Kidney (tissue), 14 donors: Measurements from ENCODE around the gene L1TD1. TPM values are rescaled to one million over a fixed set of nuclear protein-coding genes. Genes with fewer than 3 reads are reported as not detected.

ENCODE experiments used
- DNase-seq, 5 donors: peaks; one replicate each; pipeline ENCODE4 v3.0.0-alpha.2; 2013 to 2020
- FAIRE-seq: peaks from 2 replicates; lab custom pipeline; 2012; peaks lifted over from hg19 to GRCh38; lab: Jason Lieb, UNC
- H3K27ac ChIP-seq, 2 donors: one replicate each; pipeline ENCODE4 v1.7.0; 2013; ENCODE audit warnings: low read depth in 2 of 2, low read length in 2 of 2, inconsistent platforms in 1 of 2
- H3K27me3 ChIP-seq: one replicate; pipeline ENCODE4 v1.7.1; 2013; ENCODE audit warnings: low read length, inconsistent platforms; ENCODE audit not compliant: control insufficient read depth, insufficient read depth
- H3K36me3 ChIP-seq, 3 donors: one replicate each; pipeline versions ENCODE4 v1.7.0 to v1.7.1; 2013; ENCODE audit warnings: low read length in 3 of 3, control low read depth in 1 of 3, inconsistent platforms in 1 of 3; ENCODE audit not compliant: insufficient read depth in 3 of 3, control insufficient read depth in 2 of 3
- H3K4me1 ChIP-seq, 3 donors: one replicate each; pipeline versions ENCODE4 v1.7.0 to v1.7.1; 2013; ENCODE audit warnings: low read length in 3 of 3, inconsistent platforms in 1 of 3, low read depth in 1 of 3; ENCODE audit not compliant: control insufficient read depth in 2 of 3, insufficient read depth in 2 of 3
- H3K4me3 ChIP-seq, 3 donors: one replicate each; pipeline versions ENCODE4 v1.7.0 to v1.8.1; 2013; ENCODE audit warnings: low read length in 3 of 3, control low read depth in 1 of 3, inconsistent platforms in 1 of 3
- H3K9ac ChIP-seq, 3 donors: one replicate each; pipeline versions ENCODE4 v1.7.0 to v1.7.1; 2013; ENCODE audit warnings: low read length in 3 of 3, control low read depth in 1 of 3, inconsistent platforms in 1 of 3
- H3K9me3 ChIP-seq, 3 donors: one replicate each; pipeline versions ENCODE4 v1.7.0 to v1.7.1; 2013; ENCODE audit warnings: low read length in 3 of 3, control low read depth in 1 of 3, inconsistent platforms in 1 of 3; ENCODE audit not compliant: control insufficient read depth in 2 of 3, insufficient read depth in 1 of 3
- intact Hi-C: fragments of 100-400 bp; cut with DNase I; formaldehyde crosslinking; loops from one replicate; pipeline ENCODE4 v1.11.1; 2022
- polyA plus RNA-seq: library from polyadenylated mRNA; stranded (reverse); fragments of 350-450 nt; fragmentation: Illumina TruSeq; extraction: RNeasy Lipid Tissue Mini Kit (QIAGEN cat#74804); gene quantifications from one replicate; pipeline ENCODE4 v1.2.3, GENCODE V29; 2014; ENCODE audit warnings: low read depth, low replicate concordance; ENCODE audit not compliant: insufficient read depth
- total RNA-seq: library from RNA; stranded (reverse); fragmentation: NEBNext Ultra II Directional; extraction: Animal tissue kit (Norgen Biotek cat#: 25700); gene quantifications from one replicate; pipeline ENCODE4 v1.2.1, GENCODE V29; 2021
- TF ChIP-seq, protein P1 (sequence below): IDR thresholded peaks from 3 replicates; pipeline ENCODE4 v1.5.1; 2012; ENCODE audit warnings: mild to moderate bottlenecking, moderate library complexity, borderline replicate concordance; ENCODE audit not compliant: insufficient read depth; ENCODE audit errors: extremely low read depth
- donor health status: control.
- donor health status: control.
- donor health status: control.
- donor health status: control.
- donor health status: control.
- donor health status: DM: yes; HTN: yes; CAD: no.
- donor health status: Normal renal cell carcinoma (clear cell type).

L1TD1 gene
- total and polyA plus RNA-seq, 2 donors from 2014 or later, result 0.16 TPM; not detected in 1

- Histone ChIP-seq H3K4me1 (no peaks in the 10 kb centered on the region), H3K9me3 (no peaks in the 10 kb centered on the region), H3K27ac (no peak overlapping the region), H3K36me3 (no peaks in the 10 kb centered on the region), H3K4me3 (no peak overlapping the region), H3K9ac (no peak overlapping the region), H3K27me3 (no peaks in the 10 kb centered on the region)
- TF ChIP-seq, protein P1, sequence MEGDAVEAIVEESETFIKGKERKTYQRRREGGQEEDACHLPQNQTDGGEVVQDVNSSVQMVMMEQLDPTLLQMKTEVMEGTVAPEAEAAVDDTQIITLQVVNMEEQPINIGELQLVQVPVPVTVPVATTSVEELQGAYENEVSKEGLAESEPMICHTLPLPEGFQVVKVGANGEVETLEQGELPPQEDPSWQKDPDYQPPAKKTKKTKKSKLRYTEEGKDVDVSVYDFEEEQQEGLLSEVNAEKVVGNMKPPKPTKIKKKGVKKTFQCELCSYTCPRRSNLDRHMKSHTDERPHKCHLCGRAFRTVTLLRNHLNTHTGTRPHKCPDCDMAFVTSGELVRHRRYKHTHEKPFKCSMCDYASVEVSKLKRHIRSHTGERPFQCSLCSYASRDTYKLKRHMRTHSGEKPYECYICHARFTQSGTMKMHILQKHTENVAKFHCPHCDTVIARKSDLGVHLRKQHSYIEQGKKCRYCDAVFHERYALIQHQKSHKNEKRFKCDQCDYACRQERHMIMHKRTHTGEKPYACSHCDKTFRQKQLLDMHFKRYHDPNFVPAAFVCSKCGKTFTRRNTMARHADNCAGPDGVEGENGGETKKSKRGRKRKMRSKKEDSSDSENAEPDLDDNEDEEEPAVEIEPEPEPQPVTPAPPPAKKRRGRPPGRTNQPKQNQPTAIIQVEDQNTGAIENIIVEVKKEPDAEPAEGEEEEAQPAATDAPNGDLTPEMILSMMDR, result no peak
- FAIRE-seq (no peak), DNase-seq (no peak)
- intact Hi-C loops, result no loop called here
These were observed 33.7 kb downstream of the L1TD1 start for GRCh38 chr1:62228136-62228882.

GRCh38 chr1:62228883-62229187 lies 34.2 kb downstream of the L1TD1 start:
- no peak for DNase-seq
- TF ChIP-seq, protein P1, result no peak
- no peak overlapping the region for H3K9ac ChIP-seq
- no peak for FAIRE-seq
- H3K9me3 ChIP-seq, result no peaks in the 10 kb centered on the region
- H3K4me1 ChIP-seq, result no peaks in the 10 kb centered on the region
- no peak overlapping the region for H3K27ac ChIP-seq
- H3K27me3 ChIP-seq, result no peaks in the 10 kb centered on the region
- H3K36me3 ChIP-seq, result no peaks in the 10 kb centered on the region
- intact Hi-C loops, result no loop called here
- H3K4me3 ChIP-seq, result no peak overlapping the region

DNA sequence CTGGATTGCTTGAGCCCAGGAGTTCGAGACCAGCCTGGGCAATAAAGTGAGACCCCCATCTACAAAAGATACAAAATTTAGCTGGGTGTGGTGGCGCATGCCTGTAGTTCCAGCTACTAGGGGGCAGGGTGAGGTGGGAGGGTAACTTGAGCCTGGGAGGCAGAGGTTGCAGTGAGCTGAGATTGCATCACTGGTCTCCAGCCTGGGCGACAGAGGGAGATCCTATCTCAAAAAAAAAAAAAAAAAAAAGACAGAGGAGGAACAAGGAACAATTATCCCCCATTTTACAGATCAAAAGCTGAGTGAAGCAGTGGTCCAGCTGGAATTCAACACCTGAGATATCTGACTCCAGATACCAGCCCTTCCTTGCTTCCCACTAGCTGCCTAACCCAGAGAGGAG lies 34.8 kb downstream of the L1TD1 start:
- Histone ChIP-seq H3K27ac (no peak overlapping the region), H3K9ac (no peak overlapping the region), H3K27me3 (no peaks in the 10 kb centered on the region), H3K9me3 (no peaks in the 10 kb centered on the region), H3K4me3 (no peak overlapping the region), H3K4me1 (no peaks in the 10 kb centered on the region), H3K36me3 (no peaks in the 10 kb centered on the region)
- FAIRE-seq (no peak), DNase-seq (no peak)
- intact Hi-C loops, result no loop called here
- TF ChIP-seq, protein P1, result no peak

GRCh38 chr1:62229932-62230331 lies 35.3 kb downstream of the L1TD1 start:
- Histone ChIP-seq H3K27ac (no peak overlapping the region), H3K36me3 (no peaks in the 10 kb centered on the region), H3K9me3 (no peaks in the 10 kb centered on the region), H3K4me1 (no peaks in the 10 kb centered on the region), H3K9ac (no peak overlapping the region), H3K27me3 (no peaks in the 10 kb centered on the region), H3K4me3 (no peak overlapping the region)
- intact Hi-C loops, result no loop called here
- TF ChIP-seq, protein P1, result no peak
- no peak for FAIRE-seq
- no peak for DNase-seq
